Vagina (tissue), 2 donors: ENCODE results near the gene TNIK. TPM values are rescaled to one million over a fixed set of nuclear protein-coding genes. Genes with fewer than 3 reads are reported as not detected.

Source experiments
- DNase-seq, 2 donors: peaks; one replicate each; pipeline ENCODE4 v3.0.0-alpha.2; 2017; ENCODE audit errors: extremely low spot score in 2 of 2
- H3K27ac ChIP-seq: fragments of 200-600 bp; sonication (generic); one replicate; pipeline ENCODE4 v1.5.1; 2019
- H3K27me3 ChIP-seq: fragments of 200-600 bp; sonication (generic); one replicate; pipeline ENCODE4 v1.5.1; 2019
- H3K36me3 ChIP-seq, 2 donors: fragments of 200-600 bp; sonication (generic); one replicate each; pipeline ENCODE4 v1.5.1; 2017 to 2019
- H3K4me1 ChIP-seq: fragments of 200-600 bp; sonication (generic); one replicate; pipeline ENCODE4 v1.5.1; 2019
- H3K4me3 ChIP-seq, 2 donors: fragments of 200-600 bp; sonication (generic); 1 replicate in 1 of 2; 2 replicates in 1 of 2; pipeline ENCODE4 v1.5.1; 2016 to 2019
- H3K9me3 ChIP-seq: fragments of 200-600 bp; sonication (generic); one replicate; pipeline ENCODE4 v1.5.1; 2019
- CTCF ChIP-seq, 3 experiments: fragments of 450-650 bp in 2 of 3; fragments of 200-600 bp in 1 of 3; sonication (generic) in 1 of 3; IDR thresholded peaks; one replicate each; pipeline ENCODE4 v1.5.1; 2017 to 2019; ENCODE audit warnings: antibody characterized with exemption in 3 of 3, mild to moderate bottlenecking in 2 of 3, moderate library complexity in 2 of 3
- POLR2A ChIP-seq, 2 donors: fragments of 450-650 bp; IDR thresholded peaks; one replicate each; pipeline ENCODE4 v1.6.1; 2017; ENCODE audit warnings: antibody characterized with exemption in 2 of 2, mild to moderate bottlenecking in 2 of 2, moderate library complexity in 2 of 2
- POLR2AphosphoS5 ChIP-seq, 2 donors: sonication (generic); formaldehyde crosslinking; IDR thresholded peaks; one replicate each; pipeline ENCODE4 v1.9.0; 2017; ENCODE audit warnings: antibody characterized with exemption in 2 of 2, mild to moderate bottlenecking in 2 of 2, low read depth in 1 of 2; ENCODE audit not compliant: insufficient read depth in 1 of 2
- intact Hi-C: fragments of 100-400 bp; cut with DNase I; formaldehyde crosslinking; loops from one replicate; pipeline ENCODE4 v1.15.1; 2023
- total RNA-seq: library from RNA; depleted of rRNA; stranded (reverse); fragments of >200 nt; gene quantifications from one replicate; pipeline ENCODE4 v1.2.3, GENCODE V29; 2016

Gene TNIK
- total RNA-seq, 1 donor from 2014 or later, result 5.9 TPM

DNA sequence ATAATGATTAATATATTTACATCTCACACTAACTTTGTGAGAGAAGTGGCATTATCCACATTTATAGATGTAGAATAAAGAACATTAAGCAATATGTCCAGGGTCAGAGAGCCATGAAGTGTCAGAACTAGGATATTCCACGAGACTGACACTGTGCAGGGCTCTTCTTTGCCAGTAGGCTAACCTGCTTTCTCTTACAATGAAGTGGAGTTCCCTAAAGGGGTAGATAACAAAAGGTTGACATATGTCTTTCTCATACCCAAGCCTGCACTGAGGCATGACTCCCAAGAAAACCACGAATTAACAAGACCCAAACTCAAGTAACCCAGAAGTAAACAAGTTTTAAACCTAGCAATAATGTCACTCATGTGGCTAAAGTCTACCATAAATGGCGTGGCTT is 242.1 kb downstream of the TNIK start:
- Histone ChIP-seq H3K4me3 (no peak overlapping the region), H3K27me3 (no peaks in the 10 kb centered on the region), H3K27ac (no peak overlapping the region), H3K9me3 (no peaks in the 10 kb centered on the region), H3K36me3 (no peaks in the 10 kb centered on the region), H3K4me1 (no peaks in the 10 kb centered on the region)
- DNase-seq, result no peak
- TF ChIP-seq POLR2A (IDR thresholded peaks at IDR 0.05) (no peak), POLR2AphosphoS5 (IDR thresholded peaks at IDR 0.05; ENCODE audit: insufficient read depth in 1 of 2, low read depth in 1 of 2) (no peak), CTCF (IDR thresholded peaks at IDR 0.05) (no peak)
- intact Hi-C loops, result no loop called here

- Histone ChIP-seq H3K27ac (no peak overlapping the region), H3K4me3 (no peak overlapping the region), H3K36me3 (no peaks in the 10 kb centered on the region), H3K9me3 (no peaks in the 10 kb centered on the region), H3K4me1 (no peaks in the 10 kb centered on the region), H3K27me3 (no peaks in the 10 kb centered on the region)
- TF ChIP-seq POLR2AphosphoS5 (IDR thresholded peaks at IDR 0.05; ENCODE audit: insufficient read depth in 1 of 2, low read depth in 1 of 2), result no peak
- no peak for TF ChIP-seq POLR2A (IDR thresholded peaks at IDR 0.05)
- TF ChIP-seq CTCF (IDR thresholded peaks at IDR 0.05), result no peak
- no peak for DNase-seq
- intact Hi-C loops, result no loop called here
Observed at GRCh38 chr3:171213907-171214306, 246.3 kb downstream of the TNIK start.

- Histone ChIP-seq H3K27ac (no peak overlapping the region), H3K9me3 (no peaks in the 10 kb centered on the region), H3K4me1 (no peaks in the 10 kb centered on the region), H3K36me3 (no peaks in the 10 kb centered on the region), H3K4me3 (no peak overlapping the region), H3K27me3 (no peaks in the 10 kb centered on the region)
- DNase-seq, result no peak
- no peak for TF ChIP-seq POLR2A (IDR thresholded peaks at IDR 0.05)
- no peak for TF ChIP-seq CTCF (IDR thresholded peaks at IDR 0.05)
- TF ChIP-seq POLR2AphosphoS5 (IDR thresholded peaks at IDR 0.05; ENCODE audit: insufficient read depth in 1 of 2, low read depth in 1 of 2), result no peak
- intact Hi-C loops, result no loop called here
Observed at GRCh38 chr3:171213178-171213577, 247.0 kb downstream of the TNIK start.

- H3K9me3 ChIP-seq, result no peaks in the 10 kb centered on the region
- H3K4me3 ChIP-seq, result no peak overlapping the region
- no peaks in the 10 kb centered on the region for H3K4me1 ChIP-seq
- no peaks in the 10 kb centered on the region for H3K36me3 ChIP-seq
- intact Hi-C loops, result no loop called here
- no peak overlapping the region for H3K27ac ChIP-seq
- no peak for TF ChIP-seq POLR2A (IDR thresholded peaks at IDR 0.05)
- TF ChIP-seq CTCF (IDR thresholded peaks at IDR 0.05), result no peak
- TF ChIP-seq POLR2AphosphoS5 (IDR thresholded peaks at IDR 0.05; ENCODE audit: insufficient read depth in 1 of 2, low read depth in 1 of 2), result no peak
- H3K27me3 ChIP-seq, result no peaks in the 10 kb centered on the region
- DNase-seq, result no peak
Observed at GRCh38 chr3:171212648-171213047, 247.6 kb downstream of the TNIK start.

DNA sequence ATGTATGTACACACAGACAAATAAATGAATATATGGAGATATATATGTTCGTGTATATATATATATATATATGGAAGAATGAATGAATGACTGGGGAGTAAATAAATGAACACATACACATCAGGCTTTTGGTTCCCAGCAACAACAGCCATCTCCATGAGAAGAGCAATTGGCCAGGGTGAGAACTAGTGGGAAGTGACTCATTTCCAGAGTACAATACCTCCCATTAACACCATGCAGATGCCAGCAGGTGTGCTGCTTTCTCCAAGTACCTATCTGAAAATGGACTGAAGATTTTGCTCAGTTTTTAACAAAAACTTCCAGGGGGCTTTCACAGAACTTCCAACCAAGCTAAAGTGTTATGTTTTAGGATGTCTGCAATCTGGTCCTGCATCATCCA is 253.9 kb downstream of the TNIK start:
- intact Hi-C loops, result no loop called here
- no peak overlapping the region for H3K27ac ChIP-seq
- no peak overlapping the region for H3K4me3 ChIP-seq
- no peaks in the 10 kb centered on the region for H3K36me3 ChIP-seq
- no peak for DNase-seq
- H3K9me3 ChIP-seq, result no peaks in the 10 kb centered on the region
- no peaks in the 10 kb centered on the region for H3K27me3 ChIP-seq
- no peaks in the 10 kb centered on the region for H3K4me1 ChIP-seq
- TF ChIP-seq POLR2AphosphoS5 (IDR thresholded peaks at IDR 0.05; ENCODE audit: insufficient read depth in 1 of 2, low read depth in 1 of 2), result no peak
- TF ChIP-seq POLR2A (IDR thresholded peaks at IDR 0.05), result no peak
- no peak for TF ChIP-seq CTCF (IDR thresholded peaks at IDR 0.05)
